ENCODE results near the gene PRRG4. TPM values are rescaled to one million over a fixed set of nuclear protein-coding genes. Genes with fewer than 3 reads are reported as not detected.

PRRG4 gene
- total RNA-seq, 1 experiment from 2014 or later, result 1.2 TPM

GRCh38 chr11:32830796-32831195 is 1.1 kb downstream of the PRRG4 start:
- H3K4me1 ChIP-seq (ENCODE audit: insufficient read depth, low read length), result no peaks in the 10 kb centered on the region
- H3K9me3 ChIP-seq (ENCODE audit: control insufficient read depth, low read depth, low read length), result no peaks in the 10 kb centered on the region
- H3K27ac Mint-ChIP-seq, result no peak overlapping the region
- peaks cover 14 to 18% of the 10 kb centered on the region in 2 experiments for H3K4me1 Mint-ChIP-seq
- H3K27ac ChIP-seq (ENCODE audit: insufficient read length, low read depth, low read length), result no peak overlapping the region
- no peak overlapping the region for H3T11ph ChIP-seq (ENCODE audit: low read length)
- no peak overlapping the region for H2BK20ac ChIP-seq (ENCODE audit: low read depth, low read length, poor library complexity, severe bottlenecking)
- no peak overlapping the region for H4K8ac ChIP-seq (replicated peaks; ENCODE audit: insufficient read length, low read depth, low read length)
- no peak overlapping the region for H2BK120ac ChIP-seq (ENCODE audit: low read depth, low read length, poor library complexity, severe bottlenecking)
- no peak overlapping the region for H2AK5ac ChIP-seq (ENCODE audit: insufficient read length, low read length)
- H2AFZ ChIP-seq (ENCODE audit: low read length), result no peak overlapping the region
- H4K5ac ChIP-seq (ENCODE audit: insufficient read length, low read depth, low read length), result no peak overlapping the region
- peaks cover 10% of the 10 kb centered on the region for H3K23me2 ChIP-seq (ENCODE audit: insufficient read length, low read depth, low read length, poor library complexity, severe bottlenecking)
- WGBS (ENCODE audit: extremely low coverage, insufficient read length, low lambda C conversion rate), result no CpG with 5 or more reads among the region's 9 CpGs
- H2BK12ac ChIP-seq (ENCODE audit: insufficient read length, low read depth, low read length), result no peak overlapping the region
- H3K56ac ChIP-seq (ENCODE audit: insufficient read length, low read depth, low read length), result no peak overlapping the region
- no peak overlapping the region for H2BK15ac ChIP-seq (ENCODE audit: low read depth, low read length)
- no peaks in the 10 kb centered on the region for H4K20me1 ChIP-seq (ENCODE audit: control insufficient read depth, insufficient read depth, insufficient read length)
- no peaks in the 10 kb centered on the region for H3K9me3 Mint-ChIP-seq
- H3K27me3 Mint-ChIP-seq (ENCODE audit: low read depth), result peaks cover 37% of the 10 kb centered on the region
- TF ChIP-seq CTCF (conservative IDR thresholded peaks at IDR 0.05), result no peak
- no peak overlapping the region for H3K23ac ChIP-seq (ENCODE audit: insufficient read length, low read depth, low read length)
- H3K18ac ChIP-seq (ENCODE audit: insufficient read length, low read depth, low read length), result no peak overlapping the region
- H4K91ac ChIP-seq (ENCODE audit: insufficient read length, low read depth, low read length), result no peak overlapping the region
- H3K27me3 ChIP-seq (ENCODE audit: insufficient read depth, low read length), result no peaks in the 10 kb centered on the region
- H3K4me2 ChIP-seq (ENCODE audit: insufficient read depth, insufficient read length, low read length), result no peak overlapping the region
- no peaks in the 10 kb centered on the region; a peak in 1 of 7 replicates for H3K36me3 Mint-ChIP-seq (ENCODE audit: insufficient read depth in 1 of 3, low read depth in 3 of 3)
- no peaks in the 10 kb centered on the region for H3K79me2 ChIP-seq (ENCODE audit: insufficient read depth, low read length)
- no peak overlapping the region for H3K9ac ChIP-seq (ENCODE audit: extremely low read depth, insufficient read length, low read length)
- peak overlapping the region; percentile 75 to 79; a peak in 4 of 5 replicates for H3K4me3 Mint-ChIP-seq
- no peaks in the 10 kb centered on the region for H3K79me1 ChIP-seq (ENCODE audit: insufficient read depth, low read depth, low read length, poor library complexity, severe bottlenecking)
- DNase-seq, result no peak
- no peak overlapping the region for H3K14ac ChIP-seq (ENCODE audit: insufficient read depth, low read length)
- H2BK5ac ChIP-seq (ENCODE audit: insufficient read length, low read length), result no peak overlapping the region
- H3K4ac ChIP-seq (ENCODE audit: low read depth, low read length), result no peak overlapping the region

All from H9 (cell line).